ENCODE measurements around the gene STK25.
"Not testable (repeated sequence)": the region's sequence is repeated elsewhere in the genome, so short reads cannot be mapped to it uniquely, and the experiment has no call there.

The STK25 gene

GRCh38 chr2:241467777-241468475 is 40.5 kb downstream of the STK25 start:
- DNase-seq (ENCODE audit: low spot score in 2 of 2): no peak
- no peaks in the 10 kb centered on the region for H3K9me3 ChIP-seq
- in situ Hi-C loops (cut with MboI; ENCODE audit: low sequenced_read_pairs): no loop called here

GRCh38 chr2:241466230-241466629 is 42.2 kb downstream of the STK25 start:
- in situ Hi-C loops (cut with MboI; ENCODE audit: low sequenced_read_pairs): no loop called here
- no peaks in the 10 kb centered on the region for H3K9me3 ChIP-seq
- no peaks in the 10 kb centered on the region for H3K27me3 ChIP-seq (ENCODE audit: low read depth)
- no peak overlapping the region for H3K4me3 ChIP-seq
- H3K36me3 ChIP-seq (replicated peaks): no peaks in the 10 kb centered on the region
- H3K4me1 ChIP-seq: no peaks in the 10 kb centered on the region
- no peak for DNase-seq (ENCODE audit: low spot score in 2 of 2)

More at GRCh38 chr2:241467777-241468475, 40.5 kb downstream of the STK25 start:
- Histone ChIP-seq H3K4me3 (no peak overlapping the region), H3K4me1 (no peaks in the 10 kb centered on the region), H3K27me3 (ENCODE audit: low read depth) (no peaks in the 10 kb centered on the region), H3K36me3 (replicated peaks) (no peaks in the 10 kb centered on the region)

GRCh38 chr2:241465543-241465942 is 42.8 kb downstream of the STK25 start:
- Histone ChIP-seq H3K9me3 (no peaks in the 10 kb centered on the region), H3K27me3 (ENCODE audit: low read depth) (no peaks in the 10 kb centered on the region), H3K4me3 (no peak overlapping the region), H3K36me3 (replicated peaks) (no peaks in the 10 kb centered on the region), H3K4me1 (no peaks in the 10 kb centered on the region)
- in situ Hi-C loops (cut with MboI; ENCODE audit: low sequenced_read_pairs): no loop called here
- no peak for DNase-seq (ENCODE audit: low spot score in 2 of 2)

DNA sequence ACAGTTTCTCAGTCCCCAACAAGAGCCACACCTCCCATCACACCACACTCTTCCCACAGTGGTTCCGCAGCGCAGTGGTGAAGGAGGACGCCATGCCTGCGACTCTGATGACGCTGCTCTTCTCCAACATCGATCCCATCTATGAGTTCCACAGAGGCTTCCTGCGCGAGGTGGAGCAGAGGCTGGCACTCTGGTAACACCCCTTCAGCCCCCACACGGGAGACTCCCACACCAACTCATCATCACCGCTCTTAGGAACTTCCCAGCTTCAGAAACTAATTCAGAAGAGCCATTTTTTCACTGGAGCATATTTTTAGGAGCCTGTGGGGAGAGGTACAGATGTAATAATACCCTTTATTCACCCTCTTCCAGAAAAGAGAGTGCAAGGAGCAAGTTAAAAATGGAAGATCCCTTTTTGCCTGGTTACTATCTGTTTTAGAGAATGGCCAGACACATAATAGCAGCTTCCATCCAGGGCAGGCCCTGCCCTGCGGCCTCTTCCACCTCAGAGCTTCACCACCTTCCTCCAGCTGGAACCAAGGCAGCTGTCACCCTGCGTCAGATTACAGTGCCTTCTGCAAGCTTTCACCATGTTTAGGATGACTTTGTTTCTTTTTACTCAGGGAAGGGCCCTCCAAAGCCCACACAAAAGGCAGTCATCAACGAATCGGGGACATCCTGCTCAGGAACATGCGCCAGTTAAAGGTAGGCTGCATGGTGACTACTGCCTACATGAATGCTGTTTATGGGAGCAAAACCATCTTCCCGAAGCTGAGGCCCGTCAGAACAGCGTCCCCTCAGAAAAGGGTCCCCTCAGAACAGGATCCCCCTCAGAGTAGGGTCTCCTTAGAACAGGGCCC is 44.9 kb downstream of the STK25 start:
- Histone ChIP-seq H3K9me3 (no peaks in the 10 kb centered on the region), H3K27me3 (ENCODE audit: low read depth) (no peaks in the 10 kb centered on the region), H3K36me3 (replicated peaks) (no peaks in the 10 kb centered on the region), H3K4me1 (no peaks in the 10 kb centered on the region), H3K4me3 (no peak overlapping the region)
- no peak for DNase-seq (ENCODE audit: low spot score in 2 of 2)
- in situ Hi-C loops (cut with MboI; ENCODE audit: low sequenced_read_pairs): no loop called here

GRCh38 chr2:241461693-241462677 is 46.4 kb downstream of the STK25 start:
- no peak for DNase-seq (ENCODE audit: low spot score in 2 of 2)
- Histone ChIP-seq H3K9me3 (no peaks in the 10 kb centered on the region), H3K36me3 (replicated peaks) (no peaks in the 10 kb centered on the region), H3K4me1 (no peaks in the 10 kb centered on the region), H3K4me3 (no peak overlapping the region), H3K27me3 (ENCODE audit: low read depth) (no peaks in the 10 kb centered on the region)
- in situ Hi-C loops (cut with MboI; ENCODE audit: low sequenced_read_pairs): no loop called here

- Histone ChIP-seq H3K4me3 (no peak overlapping the region), H3K4me1 (no peaks in the 10 kb centered on the region), H3K27me3 (ENCODE audit: low read depth) (no peaks in the 10 kb centered on the region), H3K36me3 (replicated peaks) (no peaks in the 10 kb centered on the region), H3K9me3 (no peaks in the 10 kb centered on the region)
- in situ Hi-C loops (cut with MboI; ENCODE audit: low sequenced_read_pairs): no loop called here
- DNase-seq (ENCODE audit: low spot score in 2 of 2): no peak
Observed at GRCh38 chr2:241460631-241461030, 47.8 kb downstream of the STK25 start.

DNA sequence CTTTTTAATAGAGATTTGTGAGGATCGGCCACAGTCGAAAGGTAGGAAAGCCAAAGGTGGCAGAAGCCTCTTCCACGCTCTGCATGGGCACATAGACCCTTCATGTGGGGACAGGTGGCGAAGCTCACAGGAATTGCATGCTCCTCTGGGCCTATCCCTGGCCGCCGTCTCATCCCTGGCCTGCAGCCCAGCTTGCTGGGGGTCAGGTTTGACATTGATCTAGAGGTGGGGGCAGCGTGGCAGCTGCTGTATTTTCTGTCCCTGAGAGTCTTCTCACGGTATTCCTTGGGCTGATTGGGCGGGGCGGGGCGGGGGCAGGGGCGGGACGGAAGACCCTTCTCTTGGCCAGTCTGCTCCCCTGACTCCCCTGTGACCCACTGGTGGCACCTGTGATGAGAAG is 48.9 kb downstream of the STK25 start:
- no peaks in the 10 kb centered on the region for H3K27me3 ChIP-seq (ENCODE audit: low read depth)
- H3K36me3 ChIP-seq (replicated peaks): no peaks in the 10 kb centered on the region
- H3K9me3 ChIP-seq: no peaks in the 10 kb centered on the region
- H3K4me1 ChIP-seq: no peaks in the 10 kb centered on the region
- no peak for DNase-seq (ENCODE audit: low spot score in 2 of 2)
- no peak overlapping the region for H3K4me3 ChIP-seq
- in situ Hi-C loops (cut with MboI; ENCODE audit: low sequenced_read_pairs): no loop called here

- Histone ChIP-seq H3K27me3 (ENCODE audit: low read depth) (no peaks in the 10 kb centered on the region), H3K36me3 (replicated peaks) (no peaks in the 10 kb centered on the region), H3K9me3 (no peaks in the 10 kb centered on the region), H3K4me3 (no peak overlapping the region), H3K4me1 (no peaks in the 10 kb centered on the region)
- in situ Hi-C loops (cut with MboI; ENCODE audit: low sequenced_read_pairs): no loop called here
- DNase-seq (ENCODE audit: low spot score in 2 of 2): no peak
Observed at GRCh38 chr2:241458687-241459086, 49.7 kb downstream of the STK25 start.

GRCh38 chr2:241456546-241456945 is 51.8 kb downstream of the STK25 start:
- H3K36me3 ChIP-seq (replicated peaks): no peaks in the 10 kb centered on the region
- H3K4me1 ChIP-seq: no peaks in the 10 kb centered on the region
- no peak for DNase-seq (ENCODE audit: low spot score in 2 of 2)
- in situ Hi-C loops (cut with MboI; ENCODE audit: low sequenced_read_pairs): no loop called here
- no peaks in the 10 kb centered on the region for H3K9me3 ChIP-seq
- no peak overlapping the region for H3K4me3 ChIP-seq
- H3K27me3 ChIP-seq (ENCODE audit: low read depth): no peaks in the 10 kb centered on the region

DNA sequence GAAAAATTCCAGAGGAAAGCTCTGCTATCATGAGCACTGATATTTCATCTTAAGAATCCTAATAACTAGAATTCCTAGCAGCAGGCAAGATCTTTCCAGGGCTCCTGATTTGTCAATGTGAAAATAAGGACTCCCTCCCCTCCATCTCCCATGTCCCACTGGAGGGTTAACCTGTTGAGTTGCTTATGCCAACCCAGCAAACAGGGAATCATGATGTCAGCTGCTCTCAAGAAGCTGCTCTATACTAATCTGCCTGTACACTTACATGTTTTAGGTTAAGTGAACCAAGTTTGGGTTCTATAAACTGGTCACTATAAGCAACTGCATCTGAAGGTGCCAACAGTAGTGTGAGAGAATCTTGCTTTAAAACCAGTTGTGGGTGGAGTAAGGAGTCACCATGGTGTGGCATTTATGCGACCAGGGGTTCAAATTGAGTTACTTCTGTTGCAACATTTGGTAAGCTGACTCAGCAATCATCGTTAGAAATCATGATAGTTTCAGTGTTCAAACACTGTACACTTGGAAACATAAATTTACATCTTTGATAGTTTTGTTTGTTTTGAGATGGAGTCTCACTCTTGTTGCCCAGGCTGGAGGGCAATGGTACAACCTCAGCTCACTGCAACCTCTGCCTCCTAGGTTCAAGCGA is 53.4 kb downstream of the STK25 start:
- no peak overlapping the region for H3K4me3 ChIP-seq
- DNase-seq (ENCODE audit: low spot score in 2 of 2): no peak
- no peaks in the 10 kb centered on the region for H3K27me3 ChIP-seq (ENCODE audit: low read depth)
- in situ Hi-C loops (cut with MboI; ENCODE audit: low sequenced_read_pairs): no loop called here
- H3K4me1 ChIP-seq: no peaks in the 10 kb centered on the region
- H3K9me3 ChIP-seq: no peaks in the 10 kb centered on the region
- no peaks in the 10 kb centered on the region for H3K36me3 ChIP-seq (replicated peaks)

DNA sequence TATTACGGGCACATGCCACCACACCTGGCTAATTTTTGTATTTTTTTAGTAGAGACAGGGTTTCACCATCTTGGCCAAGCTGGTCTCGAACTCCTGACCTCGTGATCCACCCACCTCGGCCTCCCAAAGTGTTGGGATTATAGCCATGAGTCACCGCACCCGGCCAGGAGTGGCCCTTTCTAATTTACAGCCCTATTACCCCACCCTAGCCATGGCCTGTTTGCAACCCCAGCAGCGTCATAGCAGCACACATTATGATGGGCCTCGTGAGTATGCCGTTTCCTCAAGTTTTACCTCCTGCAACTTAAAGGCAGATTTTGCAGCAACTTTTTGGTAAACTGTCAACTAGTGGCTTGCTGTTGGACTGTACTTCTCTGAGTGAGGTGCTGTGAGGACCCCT is 54.5 kb downstream of the STK25 start:
- H3K9me3 ChIP-seq; H3K4me1 ChIP-seq; in situ Hi-C loops (cut with MboI; ENCODE audit: low sequenced_read_pairs); H3K27me3 ChIP-seq (ENCODE audit: low read depth); H3K36me3 ChIP-seq (replicated peaks); DNase-seq (ENCODE audit: low spot score in 2 of 2); H3K4me3 ChIP-seq: not testable (repeated sequence)

DNA sequence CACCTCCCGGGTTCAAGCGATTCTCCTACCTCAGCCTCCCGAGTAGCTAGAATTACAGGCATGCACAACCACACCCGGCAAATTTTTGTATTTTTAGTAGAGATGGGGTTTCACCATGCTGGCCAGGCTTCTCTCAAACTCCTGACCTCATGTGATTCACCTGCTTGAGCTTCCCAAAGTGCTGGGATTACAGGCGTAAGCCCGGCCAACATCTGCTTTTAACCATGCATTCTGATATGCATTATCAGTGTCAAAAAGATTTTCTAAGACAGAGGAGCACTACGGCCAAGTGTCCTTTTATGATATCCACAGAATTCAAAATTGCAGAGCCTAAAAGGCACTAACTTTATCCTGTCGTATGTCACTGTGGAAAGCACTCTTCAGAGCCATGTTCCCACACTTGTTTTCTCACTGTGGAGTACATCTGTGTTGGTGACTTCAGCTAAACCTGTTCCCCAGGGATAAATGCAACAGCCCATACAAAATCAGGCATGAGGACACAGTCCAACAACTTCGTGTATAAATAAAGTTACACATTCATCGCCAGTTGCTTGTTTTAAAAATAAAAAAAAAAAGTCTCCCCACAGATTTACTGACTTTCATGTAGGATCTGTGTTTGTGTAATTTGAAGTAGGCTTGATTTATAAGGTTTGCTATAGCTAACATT is 56.4 kb downstream of the STK25 start:
- Histone ChIP-seq H3K36me3 (replicated peaks) (no peaks in the 10 kb centered on the region), H3K4me3 (no peak overlapping the region), H3K9me3 (no peaks in the 10 kb centered on the region), H3K4me1 (no peaks in the 10 kb centered on the region), H3K27me3 (ENCODE audit: low read depth) (no peaks in the 10 kb centered on the region)
- no peak for DNase-seq (ENCODE audit: low spot score in 2 of 2)
- in situ Hi-C loops (cut with MboI; ENCODE audit: low sequenced_read_pairs): no loop called here

DNA sequence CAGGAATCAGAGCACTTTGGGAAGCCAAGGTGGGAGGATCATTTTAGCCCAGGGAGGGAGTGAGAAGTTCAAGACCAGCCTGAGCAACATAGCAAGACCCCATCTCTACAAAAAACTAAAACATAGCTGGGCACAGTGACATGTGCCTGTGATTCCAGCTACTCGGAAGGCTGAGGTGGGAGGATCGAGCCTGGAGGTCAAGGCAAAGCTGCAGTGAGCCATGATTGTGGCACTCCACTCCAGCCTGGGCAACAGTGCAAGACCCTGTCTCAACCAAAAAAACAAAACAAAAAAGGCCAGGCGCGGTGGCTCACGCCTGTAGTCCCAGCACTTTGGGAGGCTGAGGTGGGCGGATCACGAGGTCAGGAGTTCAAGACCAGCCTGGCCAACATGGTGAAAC is 58.3 kb downstream of the STK25 start:
- H3K9me3 ChIP-seq; DNase-seq (ENCODE audit: low spot score in 2 of 2); H3K4me3 ChIP-seq; H3K27me3 ChIP-seq (ENCODE audit: low read depth); H3K4me1 ChIP-seq; H3K36me3 ChIP-seq (replicated peaks); in situ Hi-C loops (cut with MboI; ENCODE audit: low sequenced_read_pairs): not testable (repeated sequence)
